ENCODE results near the gene KCNJ14. TPM values are rescaled to one million over a fixed set of nuclear protein-coding genes. Genes with fewer than 3 reads are reported as not detected.

Gene KCNJ14
- total RNA-seq, 3 donors from 2014 or later (not counting 1 experiment from before 2014, with no cell fraction given): 0.77 to 1.2 (median 0.85) TPM

DNA sequence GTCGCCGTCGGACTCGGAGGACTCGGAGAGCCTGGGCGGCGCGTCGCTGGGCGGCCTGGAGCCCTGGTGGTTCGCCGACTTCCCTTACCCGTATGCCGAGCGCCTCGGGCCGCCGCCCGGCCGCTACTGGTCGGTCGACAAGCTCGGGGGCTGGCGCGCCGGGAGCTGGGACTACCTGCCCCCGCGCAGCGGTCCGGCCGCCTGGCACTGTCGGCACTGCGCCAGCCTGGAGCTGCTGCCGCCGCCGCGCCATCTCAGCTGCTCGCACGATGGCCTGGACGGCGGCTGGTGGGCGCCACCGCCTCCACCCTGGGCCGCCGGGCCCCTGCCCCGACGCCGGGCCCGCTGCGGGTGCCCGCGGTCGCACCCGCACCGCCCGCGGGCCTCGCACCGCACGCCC lies 12.1 kb upstream of the KCNJ14 start:
- no peak for ATAC-seq
- peak in 1 of 2 donors; percentile 43 for DNase-seq
- H3K4me3 ChIP-seq (ENCODE audit: low read length): no peak overlapping the region
- intact Hi-C loops (cut with micrococcal nuclease): no loop called here
- Mint-ChIP-seq H3K36me3 (no peaks in the 10 kb centered on the region), H3K4me3 (no peak overlapping the region), H3K27ac (no peak overlapping the region), H3K4me1 (peaks cover 26 to 27% of the 10 kb centered on the region in 2 donors), H3K27me3 (ENCODE audit: low read depth in 2 of 2) (peaks cover 9 to 23% of the 10 kb centered on the region in 2 donors), H3K9me3 (no peaks in the 10 kb centered on the region)
- no peaks in the 10 kb centered on the region for H3K9me3 ChIP-seq (ENCODE audit: control insufficient read depth, insufficient read depth, low read length)
- no peak overlapping the region for H3K27ac ChIP-seq (ENCODE audit: low read length)
- peaks cover 20% of the 10 kb centered on the region for H3K27me3 ChIP-seq (ENCODE audit: control insufficient read depth, insufficient read depth, low read length)
- peaks cover 28% of the 10 kb centered on the region for H3K4me1 ChIP-seq (ENCODE audit: control insufficient read depth, insufficient read depth, low read length)
- H3K36me3 ChIP-seq (ENCODE audit: control insufficient read depth, insufficient read depth, low read length): peaks cover 4% of the 10 kb centered on the region
- WGBS (ENCODE audit: insufficient coverage): 3% methylated on average over 60 of the region's 60 CpGs
- TF ChIP-seq, protein P1, sequence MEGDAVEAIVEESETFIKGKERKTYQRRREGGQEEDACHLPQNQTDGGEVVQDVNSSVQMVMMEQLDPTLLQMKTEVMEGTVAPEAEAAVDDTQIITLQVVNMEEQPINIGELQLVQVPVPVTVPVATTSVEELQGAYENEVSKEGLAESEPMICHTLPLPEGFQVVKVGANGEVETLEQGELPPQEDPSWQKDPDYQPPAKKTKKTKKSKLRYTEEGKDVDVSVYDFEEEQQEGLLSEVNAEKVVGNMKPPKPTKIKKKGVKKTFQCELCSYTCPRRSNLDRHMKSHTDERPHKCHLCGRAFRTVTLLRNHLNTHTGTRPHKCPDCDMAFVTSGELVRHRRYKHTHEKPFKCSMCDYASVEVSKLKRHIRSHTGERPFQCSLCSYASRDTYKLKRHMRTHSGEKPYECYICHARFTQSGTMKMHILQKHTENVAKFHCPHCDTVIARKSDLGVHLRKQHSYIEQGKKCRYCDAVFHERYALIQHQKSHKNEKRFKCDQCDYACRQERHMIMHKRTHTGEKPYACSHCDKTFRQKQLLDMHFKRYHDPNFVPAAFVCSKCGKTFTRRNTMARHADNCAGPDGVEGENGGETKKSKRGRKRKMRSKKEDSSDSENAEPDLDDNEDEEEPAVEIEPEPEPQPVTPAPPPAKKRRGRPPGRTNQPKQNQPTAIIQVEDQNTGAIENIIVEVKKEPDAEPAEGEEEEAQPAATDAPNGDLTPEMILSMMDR (IDR thresholded peaks at IDR 0.05): no peak

DNA sequence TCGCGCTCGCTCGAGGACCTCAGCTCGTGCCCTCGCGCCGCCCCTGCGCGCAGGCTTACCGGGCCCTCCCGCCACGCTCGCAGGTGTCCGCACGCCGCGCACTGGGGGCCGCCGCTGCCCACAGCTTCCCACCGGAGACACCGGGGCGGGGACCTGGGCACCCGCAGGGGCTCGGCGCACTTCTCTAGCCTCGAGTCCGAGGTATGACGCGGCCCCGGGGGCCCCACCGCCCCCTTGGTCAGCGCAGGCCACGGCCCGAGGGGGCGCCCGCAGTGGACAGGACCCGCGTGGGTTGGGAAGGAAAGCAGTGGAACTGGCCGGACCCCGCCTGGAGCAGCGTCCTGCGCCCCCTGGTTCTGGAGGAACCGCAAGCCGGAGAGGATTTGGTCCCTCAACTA lies 11.6 kb upstream of the KCNJ14 start:
- TF ChIP-seq, protein P1 (IDR thresholded peaks at IDR 0.05): no peak
- peaks cover 9% of the 10 kb centered on the region for H3K36me3 ChIP-seq (ENCODE audit: control insufficient read depth, insufficient read depth, low read length)
- H3K36me3 Mint-ChIP-seq: no peaks in the 10 kb centered on the region
- no peak overlapping the region for H3K4me3 Mint-ChIP-seq
- peaks cover 28% of the 10 kb centered on the region for H3K4me1 ChIP-seq (ENCODE audit: control insufficient read depth, insufficient read depth, low read length)
- DNase-seq: peak in 1 of 2 donors; percentile 27
- ATAC-seq: no peak
- no peak overlapping the region for H3K4me3 ChIP-seq (ENCODE audit: low read length)
- WGBS (ENCODE audit: insufficient coverage): 4% methylated on average over 45 of the region's 45 CpGs
- peaks cover 20% of the 10 kb centered on the region for H3K27me3 ChIP-seq (ENCODE audit: control insufficient read depth, insufficient read depth, low read length)
- H3K27ac Mint-ChIP-seq: no peak overlapping the region
- H3K4me1 Mint-ChIP-seq: peaks cover 29 to 32% of the 10 kb centered on the region in 2 donors
- no peaks in the 10 kb centered on the region for H3K9me3 ChIP-seq (ENCODE audit: control insufficient read depth, insufficient read depth, low read length)
- no peaks in the 10 kb centered on the region for H3K9me3 Mint-ChIP-seq
- intact Hi-C loops (cut with micrococcal nuclease): no loop called here
- no peak overlapping the region for H3K27ac ChIP-seq (ENCODE audit: low read length)
- H3K27me3 Mint-ChIP-seq (ENCODE audit: low read depth in 2 of 2): peaks cover 9 to 23% of the 10 kb centered on the region in 2 donors

DNA sequence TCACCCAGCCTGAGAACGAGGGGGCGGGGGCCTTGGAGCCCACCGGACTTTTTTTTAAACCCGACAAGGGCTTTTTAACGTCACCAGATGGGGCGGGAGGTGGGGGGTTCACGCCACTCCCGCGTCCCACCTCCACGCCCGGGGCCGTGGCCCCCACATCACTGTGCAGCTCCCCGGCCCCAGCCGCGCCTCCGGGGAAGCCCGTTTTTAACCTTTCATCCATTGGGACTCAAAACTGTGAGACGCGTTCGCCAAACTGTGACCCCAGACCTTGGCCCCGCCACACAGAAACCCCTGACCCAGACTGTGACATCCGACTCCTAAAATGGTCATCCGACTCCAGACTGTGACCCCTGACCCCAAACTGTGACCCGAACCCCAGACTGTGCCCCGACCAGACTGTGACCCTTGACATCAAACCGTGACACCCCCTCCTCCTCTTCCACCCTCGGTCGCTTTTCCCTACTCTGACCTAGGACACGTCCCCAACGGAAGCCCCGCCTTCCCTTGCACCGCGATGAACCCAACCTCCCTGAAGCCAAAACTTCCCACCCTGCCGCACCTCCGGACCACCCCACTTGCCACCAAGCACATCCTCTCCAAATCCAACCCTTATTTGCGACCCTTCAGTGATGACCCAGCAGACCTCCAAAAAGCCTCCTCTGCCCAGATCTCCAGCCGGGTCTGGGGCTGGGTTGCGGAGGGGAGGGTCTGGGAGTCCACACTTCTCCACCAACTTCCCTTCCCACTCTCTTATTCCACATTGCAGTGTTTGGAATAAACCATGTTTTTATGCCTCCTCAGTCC lies 11.0 kb upstream of the KCNJ14 start:
- H3K4me3 Mint-ChIP-seq: peak overlapping the region; percentile 93
- Histone ChIP-seq H3K4me1 (ENCODE audit: control insufficient read depth, insufficient read depth, low read length) (peaks cover 28% of the 10 kb centered on the region), H3K27ac (ENCODE audit: low read length) (no peak overlapping the region), H3K27me3 (ENCODE audit: control insufficient read depth, insufficient read depth, low read length) (peaks cover 20% of the 10 kb centered on the region), H3K4me3 (ENCODE audit: low read length) (no peak overlapping the region), H3K36me3 (ENCODE audit: control insufficient read depth, insufficient read depth, low read length) (peaks cover 12% of the 10 kb centered on the region), H3K9me3 (ENCODE audit: control insufficient read depth, insufficient read depth, low read length) (no peaks in the 10 kb centered on the region)
- peaks cover 30 to 33% of the 10 kb centered on the region in 2 donors for H3K4me1 Mint-ChIP-seq
- TF ChIP-seq, protein P1 (IDR thresholded peaks at IDR 0.05): no peak
- H3K9me3 Mint-ChIP-seq: no peaks in the 10 kb centered on the region
- DNase-seq (peak in 1 of 2 donors; percentile 28), ATAC-seq (no peak)
- H3K27ac Mint-ChIP-seq: peak overlapping the region; percentile 95 to 96
- peaks cover 9 to 23% of the 10 kb centered on the region in 2 donors for H3K27me3 Mint-ChIP-seq (ENCODE audit: low read depth in 2 of 2)
- 17% methylated on average over 38 of the region's 38 CpGs for whole genome bisulfite sequencing (ENCODE audit: insufficient coverage)
- no peaks in the 10 kb centered on the region for H3K36me3 Mint-ChIP-seq
- intact Hi-C loops (cut with micrococcal nuclease): no loop called here

All from natural killer cell (primary cell).